Stomach (tissue), 4 donors: ENCODE data around the gene PCBP3.

Source experiments
- CTCF ChIP-seq, 7 experiments: fragments of 450-650 bp in 4 of 7; fragments of 200-600 bp in 3 of 7; sonication (generic) in 3 of 7; IDR thresholded peaks; one replicate each; pipeline ENCODE4 v1.5.1; 2016 to 2019; ENCODE audit warnings: antibody characterized with exemption in 7 of 7, control low read depth in 2 of 7, mild to moderate bottlenecking in 1 of 7
- EP300 ChIP-seq: sonication (generic); formaldehyde crosslinking; IDR thresholded peaks from one replicate; pipeline ENCODE4 v1.6.1; 2017; ENCODE audit warnings: antibody characterized with exemption

GRCh38 chr21:45910155-45910547 is 266.6 kb downstream of the PCBP3 start:
- TF ChIP-seq CTCF (IDR thresholded peaks at IDR 0.05) (no peak), EP300 (no peak)
